IPS DF 4.7 (cell line): Measurements from ENCODE around the gene ZNF8.
A peak's percentile ranks its signal among the peaks of the same experiment; 100 is the strongest.
"Not testable (repeated sequence)": the region's sequence is repeated elsewhere in the genome, so short reads cannot be mapped to it uniquely, and the experiment has no call there.

Experiments
- DNase-seq: peaks from one replicate; pipeline ENCODE4 v3.0.0-alpha.2; 2013; ENCODE audit warnings: low spot score; ENCODE audit errors: extremely low read depth

Gene ZNF8

DNA sequence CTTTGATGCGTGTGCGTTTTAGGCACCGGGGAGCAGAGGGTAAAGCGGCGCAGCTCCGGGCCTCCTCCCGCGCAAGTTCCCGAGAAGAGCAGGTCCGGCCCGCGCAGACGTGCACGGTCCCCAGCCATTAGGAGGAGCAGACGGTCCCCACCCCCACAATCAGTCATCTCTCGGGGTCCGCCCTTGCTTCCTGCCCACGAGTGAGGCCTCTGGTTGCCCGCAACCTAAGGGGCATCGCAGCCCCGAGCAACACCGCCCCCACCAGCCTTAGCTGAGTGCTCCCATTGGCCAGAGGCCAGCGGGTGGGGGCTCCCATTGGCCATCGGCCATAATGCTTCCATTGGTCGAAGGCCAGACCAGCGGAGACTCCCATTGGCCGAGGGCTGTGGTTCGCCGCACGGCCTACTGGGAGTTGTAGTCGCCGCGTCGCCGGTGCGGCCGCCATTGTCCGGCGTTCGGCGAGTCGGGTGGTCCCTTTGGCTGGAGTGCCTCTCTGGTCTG, at the start of gene ZNF8:
Gene ZNF8, plus strand, starts transcription at position 415 of the 501 bp plus-strand sequence. CDS start 127 bp downstream, outside the sequence.
- peak; percentile 95 for DNase-seq

DNA sequence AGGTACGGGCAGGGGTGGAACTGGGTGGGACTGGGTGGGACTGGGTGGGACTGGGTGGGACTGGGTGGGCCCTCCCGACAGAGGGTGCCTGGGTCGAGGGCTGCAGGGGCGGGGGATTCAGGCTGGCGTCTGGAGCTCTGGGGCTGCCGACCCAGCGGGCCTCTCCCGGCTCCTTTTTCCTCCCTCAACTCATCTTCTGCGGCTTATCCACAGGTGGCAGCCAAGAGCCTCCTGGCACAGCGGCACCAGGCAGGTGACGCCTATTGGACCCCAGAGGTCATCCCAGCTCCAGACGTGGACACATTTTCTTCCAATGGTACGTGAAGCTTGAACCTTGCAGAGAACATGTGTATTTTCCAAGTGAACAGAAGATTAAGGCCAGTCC, 49.5 kb upstream of the ZNF8 start:
- no peak for DNase-seq

DNA sequence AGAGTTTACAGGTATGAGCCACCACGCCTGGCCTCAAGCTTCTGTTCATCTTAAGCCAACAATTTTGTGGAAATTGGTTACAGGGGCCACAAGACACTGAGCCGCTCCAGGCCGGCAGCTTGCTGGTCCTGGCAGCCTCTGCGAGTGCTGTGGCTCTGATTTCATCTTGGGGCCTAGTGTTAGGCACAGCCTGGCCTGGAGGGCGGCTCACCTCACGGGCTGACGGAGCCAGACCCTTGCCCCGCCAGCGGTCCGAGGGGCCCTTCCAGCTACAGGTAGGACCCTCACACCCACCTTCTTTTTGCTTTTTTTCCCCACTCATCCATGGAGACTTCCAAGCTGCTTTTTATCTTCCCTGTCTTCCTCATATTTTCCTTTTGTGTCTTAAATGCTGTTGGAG, 41.4 kb upstream of the ZNF8 start:
- no peak for DNase-seq

DNA sequence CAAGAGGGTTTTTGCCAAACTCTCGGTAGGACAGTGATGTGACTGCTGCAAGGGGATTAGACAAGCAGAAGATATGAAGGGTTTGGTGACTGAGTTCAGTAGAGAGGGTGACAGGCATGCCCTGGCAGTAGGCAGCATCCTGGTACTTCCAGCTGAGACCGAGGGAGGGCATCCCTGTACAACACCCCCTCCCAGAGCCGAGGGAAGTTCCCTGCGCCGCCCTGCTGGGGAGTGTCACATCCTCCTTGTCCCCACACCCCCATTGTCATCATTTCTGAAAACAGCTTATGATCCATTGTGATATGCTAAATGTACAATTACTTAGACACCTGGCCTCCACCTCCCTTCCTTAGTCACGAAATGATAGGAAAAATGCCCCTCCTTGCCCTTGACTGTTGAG, 35.4 kb upstream of the ZNF8 start:
- DNase-seq = no peak

DNA sequence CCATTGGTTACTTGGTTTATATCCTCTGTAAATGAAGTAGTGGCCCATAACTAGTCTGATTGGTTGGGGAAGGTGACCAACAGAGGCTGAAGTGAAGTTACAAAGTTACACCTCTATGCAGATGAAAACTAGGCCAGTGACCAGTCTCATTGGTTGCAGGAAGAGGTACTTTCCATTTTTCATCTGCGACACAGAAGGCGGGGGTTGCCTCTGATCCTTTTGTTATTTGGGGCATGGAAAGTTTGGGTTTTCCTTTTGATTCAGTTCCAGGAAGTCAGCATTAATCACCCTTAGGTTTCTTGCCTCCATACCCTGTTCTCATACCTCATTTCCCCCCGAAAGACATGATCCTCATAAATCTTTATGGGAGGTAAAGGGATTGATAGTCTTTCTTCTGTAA, 29.9 kb upstream of the ZNF8 start:
- no peak for DNase-seq

DNA sequence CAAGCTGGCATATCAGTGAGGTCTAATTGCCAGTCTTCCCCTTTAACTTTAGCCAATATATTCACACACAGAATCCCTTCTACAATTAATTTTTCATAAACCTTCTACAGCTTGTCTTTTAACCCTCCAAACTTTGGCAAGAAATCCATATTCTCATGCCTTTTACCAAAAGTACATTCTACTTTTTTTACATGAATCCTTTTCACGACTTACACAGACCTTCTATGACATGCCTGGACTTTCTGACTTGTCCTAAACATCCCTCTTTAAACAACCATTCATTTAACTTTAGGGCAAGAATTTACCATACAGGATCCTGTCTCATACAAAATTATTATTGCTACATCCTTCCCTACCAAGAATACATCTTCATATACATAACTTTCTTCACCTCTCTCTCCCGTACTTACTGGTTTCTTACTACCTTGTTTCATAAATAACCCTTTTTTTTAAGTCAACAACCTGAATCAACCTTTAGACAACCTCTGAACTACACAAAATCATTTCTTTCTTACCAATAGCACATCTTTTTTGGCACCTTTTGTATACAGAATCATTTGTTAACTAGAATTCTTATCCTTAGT, 26.6 kb upstream of the ZNF8 start:
- no peak for DNase-seq

DNA sequence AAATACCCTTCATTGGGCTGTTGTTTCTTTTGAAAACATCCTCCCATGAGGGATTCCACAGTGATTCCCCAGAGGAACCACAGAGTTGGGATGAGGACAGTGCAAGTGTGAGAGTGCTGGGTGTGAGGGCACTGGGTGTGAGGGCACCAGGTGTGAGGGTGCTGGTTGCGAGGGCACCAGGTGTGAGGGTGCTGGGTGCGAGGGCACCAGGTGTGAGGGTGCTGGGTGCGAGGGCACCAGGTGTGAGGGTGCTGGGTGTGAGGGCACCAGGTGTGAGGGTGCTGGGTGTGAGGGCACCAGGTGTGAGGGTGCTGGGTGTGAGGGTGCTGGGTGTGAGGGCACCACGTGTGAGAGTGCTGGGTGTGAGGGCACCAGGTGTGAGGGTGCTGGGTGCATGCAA, 20.5 kb upstream of the ZNF8 start:
- not testable (repeated sequence) for DNase-seq

DNA sequence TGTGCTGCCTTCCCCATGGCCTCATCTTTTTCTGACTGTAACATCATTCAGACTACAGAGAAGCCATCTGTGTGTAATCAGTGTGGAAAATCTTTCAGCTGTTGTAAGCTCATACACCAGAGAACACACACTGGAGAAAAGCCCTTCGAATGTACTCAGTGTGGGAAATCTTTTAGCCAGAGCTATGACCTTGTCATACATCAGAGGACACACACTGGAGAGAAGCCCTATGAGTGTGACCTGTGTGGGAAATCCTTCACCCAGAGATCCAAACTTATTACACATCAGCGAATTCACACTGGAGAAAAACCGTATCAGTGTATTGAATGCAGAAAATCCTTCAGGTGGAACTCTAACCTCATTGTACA, 17.2 kb upstream of the ZNF8 start:
- DNase-seq = no peak

DNA sequence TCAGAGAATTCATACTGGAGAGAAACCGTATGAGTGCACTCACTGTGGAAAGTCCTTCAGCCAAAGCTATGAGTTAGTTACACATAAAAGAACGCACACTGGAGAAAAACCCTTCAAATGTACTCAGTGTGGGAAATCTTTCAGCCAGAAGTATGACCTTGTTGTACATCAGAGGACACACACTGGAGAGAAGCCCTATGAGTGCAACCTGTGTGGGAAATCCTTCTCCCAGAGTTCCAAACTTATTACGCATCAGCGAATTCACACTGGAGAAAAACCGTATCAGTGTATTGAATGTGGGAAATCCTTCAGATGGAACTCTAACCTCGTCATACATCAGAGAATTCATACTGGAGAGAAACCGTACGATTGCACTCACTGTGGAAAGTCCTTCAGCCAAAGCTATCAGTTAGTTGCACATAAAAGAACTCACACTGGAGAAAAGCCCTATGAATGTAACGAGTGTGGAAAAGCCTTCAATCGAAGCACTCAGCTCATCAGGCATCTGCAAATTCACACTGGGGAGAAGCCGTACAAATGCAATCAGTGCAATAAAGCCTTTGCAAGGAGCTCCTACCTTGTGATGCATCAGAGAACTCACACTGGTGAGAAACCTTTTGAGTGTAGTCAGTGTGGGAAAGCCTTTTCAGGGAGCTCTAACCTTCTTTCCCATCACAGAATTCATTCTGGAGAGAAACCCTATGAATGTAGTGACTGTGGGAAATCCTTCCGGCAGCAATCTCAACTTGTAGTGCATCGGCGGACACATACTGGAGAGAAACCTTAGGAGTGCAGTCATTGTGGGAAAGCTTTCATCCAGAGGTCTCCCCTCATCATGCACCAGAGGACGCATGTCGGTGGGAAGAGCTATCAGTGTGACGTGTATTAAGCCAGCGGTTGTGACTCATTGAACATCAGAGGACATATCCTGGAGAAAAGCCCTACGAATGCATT, 16.5 kb upstream of the ZNF8 start:
- no peak for DNase-seq

DNA sequence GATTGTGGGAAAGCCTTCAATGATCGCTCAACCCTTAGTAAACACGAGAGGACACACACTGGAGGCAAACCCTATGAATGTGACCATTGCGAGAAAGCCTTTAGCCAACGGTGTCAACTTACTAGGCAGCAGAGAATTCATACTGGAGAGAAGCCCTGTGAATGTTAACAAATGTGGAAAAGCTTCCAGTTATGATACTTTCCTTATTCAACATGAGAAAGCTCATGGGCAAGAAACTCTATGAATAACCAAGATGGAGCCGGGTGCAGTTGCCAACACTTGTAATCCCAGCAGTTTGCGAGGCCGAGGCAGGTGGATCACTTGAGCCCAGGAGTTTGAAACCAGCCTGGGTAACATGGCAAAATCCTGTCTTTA, 15.8 kb upstream of the ZNF8 start:
- DNase-seq = no peak

DNA sequence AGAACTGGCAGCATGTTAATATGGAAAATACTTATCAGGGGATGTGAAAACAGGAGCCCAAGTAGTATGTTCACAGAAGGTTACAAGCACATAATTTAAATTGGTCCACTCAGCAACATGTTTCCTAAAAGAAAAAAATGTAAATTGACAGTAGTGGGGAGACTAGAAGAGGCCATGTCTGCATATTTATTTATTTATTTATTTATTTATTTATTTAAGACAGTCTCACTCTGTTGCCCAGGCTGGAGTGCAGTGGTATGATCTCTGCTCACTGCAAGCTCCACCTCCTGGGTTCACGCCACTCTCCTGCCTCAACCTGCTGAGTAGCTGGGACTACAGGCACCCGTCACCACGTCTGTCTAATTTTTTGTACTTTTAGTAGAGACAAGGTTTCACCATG, 13.7 kb upstream of the ZNF8 start:
- DNase-seq = no peak

DNA sequence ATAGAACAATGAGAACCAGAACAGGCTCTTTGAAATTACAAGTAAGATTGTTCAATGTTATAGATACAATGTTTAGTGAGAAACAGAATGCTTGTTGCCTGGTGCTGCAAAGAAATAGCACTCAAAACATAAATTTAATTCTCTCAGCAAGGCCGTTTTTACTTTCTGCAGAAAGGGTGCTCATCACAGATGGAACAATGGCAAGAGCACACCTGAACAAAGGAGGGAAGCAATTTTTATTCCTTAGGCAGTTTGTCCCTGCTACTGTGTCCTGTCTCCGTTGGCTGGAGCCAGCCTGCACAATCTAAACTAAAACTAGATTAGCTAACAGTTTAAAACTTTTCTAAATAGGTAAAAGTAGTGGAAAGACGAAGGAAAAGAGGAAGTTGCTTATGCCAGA, 10.4 kb upstream of the ZNF8 start:
- DNase-seq = no peak

DNA sequence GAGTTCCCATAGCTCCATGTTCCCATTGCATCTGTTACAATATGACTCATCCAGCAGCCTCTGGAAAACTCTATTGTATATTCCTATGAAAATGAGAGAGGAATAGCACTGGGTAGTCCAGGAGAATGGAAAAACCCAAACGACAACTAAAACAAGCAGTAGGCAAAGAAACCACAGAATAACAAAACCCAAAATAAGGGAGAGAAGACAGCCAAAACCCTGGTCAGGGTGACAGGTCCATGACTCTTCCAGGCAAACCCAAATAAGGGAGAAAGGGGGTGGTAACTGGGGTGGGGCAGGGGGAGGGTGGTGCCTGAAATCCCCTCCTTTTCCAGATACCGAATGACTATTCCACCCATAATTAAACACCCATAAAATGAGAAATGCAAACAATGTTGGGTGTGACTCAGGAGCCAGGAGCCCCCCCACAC, 4.0 kb upstream of the ZNF8 start:
- DNase-seq = no peak

DNA sequence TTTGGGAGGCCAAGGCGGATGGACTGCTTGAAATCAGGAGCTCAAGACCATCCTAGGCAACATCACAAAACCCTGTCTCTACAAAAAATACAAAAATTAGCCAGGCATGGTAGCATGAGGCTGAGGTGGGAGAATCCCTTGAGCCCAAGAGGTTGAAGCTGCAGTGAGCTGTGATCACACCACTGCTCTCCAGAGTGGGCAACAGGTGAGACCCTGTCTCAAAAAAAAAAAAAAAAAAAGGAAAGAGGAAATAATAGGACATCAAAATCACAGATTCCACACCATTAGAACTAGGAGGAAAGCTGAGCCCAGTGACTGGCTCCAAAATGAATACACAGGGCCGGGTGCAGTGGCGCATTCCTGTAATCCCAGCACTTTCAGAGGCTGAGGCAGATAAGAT, 3.2 kb upstream of the ZNF8 start:
- no peak for DNase-seq

DNA sequence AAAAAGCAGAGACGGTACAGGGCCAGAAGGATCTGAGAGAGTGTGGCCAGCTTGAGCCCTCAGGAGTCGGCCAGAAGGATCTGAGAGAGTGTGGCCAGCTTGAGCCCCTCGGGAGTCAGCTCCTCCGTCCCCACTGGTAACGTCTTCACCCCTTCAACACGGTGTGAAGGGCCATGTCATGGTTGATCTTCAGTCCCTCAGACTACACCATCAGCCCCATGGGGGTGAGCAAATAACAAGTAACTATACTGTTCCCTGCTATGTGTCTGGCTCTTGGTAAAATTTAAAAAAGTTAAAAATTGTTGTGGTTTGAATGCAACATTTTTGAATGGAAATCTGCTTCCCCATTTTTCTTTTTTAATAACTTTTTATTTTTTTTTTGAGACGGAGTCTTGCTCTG, 1.6 kb upstream of the ZNF8 start:
- no peak for DNase-seq

DNA sequence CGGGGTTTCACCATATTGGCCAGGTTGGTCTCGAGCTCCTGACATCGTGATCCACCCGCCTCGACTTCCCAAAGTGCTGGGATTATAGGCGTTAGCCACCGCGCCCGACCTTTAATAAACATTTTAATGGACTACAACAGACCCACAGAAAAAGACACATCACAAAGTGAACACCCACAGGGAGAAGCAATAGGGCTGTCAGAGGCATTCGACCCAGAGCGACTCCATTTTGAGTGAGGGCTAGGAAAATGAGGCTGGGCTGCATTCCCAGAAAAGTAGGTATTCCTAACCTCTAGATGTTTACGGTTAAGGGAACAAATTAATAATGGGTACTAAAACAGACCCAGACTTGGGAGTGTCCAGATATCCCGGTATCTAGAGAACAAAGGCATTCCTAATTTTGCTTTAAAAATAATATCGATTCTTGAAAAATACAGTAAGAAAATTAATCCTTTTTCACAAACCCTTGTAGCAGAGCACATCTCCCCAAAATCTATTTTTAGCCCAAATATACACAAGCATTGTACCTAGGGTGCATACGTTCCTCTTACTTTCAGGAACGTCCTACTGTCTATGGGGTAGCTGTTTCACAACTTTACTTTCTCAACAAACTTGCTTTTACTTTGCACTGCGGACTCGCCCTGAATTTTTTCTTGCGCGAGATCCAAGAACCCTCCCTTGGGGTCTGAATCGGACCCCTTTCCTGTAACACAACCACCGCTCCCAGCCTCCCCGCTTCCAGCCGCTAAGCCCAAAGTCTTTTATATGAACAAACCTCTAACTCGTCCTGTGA, 811 bp upstream of the ZNF8 start:
- no peak for DNase-seq

DNA sequence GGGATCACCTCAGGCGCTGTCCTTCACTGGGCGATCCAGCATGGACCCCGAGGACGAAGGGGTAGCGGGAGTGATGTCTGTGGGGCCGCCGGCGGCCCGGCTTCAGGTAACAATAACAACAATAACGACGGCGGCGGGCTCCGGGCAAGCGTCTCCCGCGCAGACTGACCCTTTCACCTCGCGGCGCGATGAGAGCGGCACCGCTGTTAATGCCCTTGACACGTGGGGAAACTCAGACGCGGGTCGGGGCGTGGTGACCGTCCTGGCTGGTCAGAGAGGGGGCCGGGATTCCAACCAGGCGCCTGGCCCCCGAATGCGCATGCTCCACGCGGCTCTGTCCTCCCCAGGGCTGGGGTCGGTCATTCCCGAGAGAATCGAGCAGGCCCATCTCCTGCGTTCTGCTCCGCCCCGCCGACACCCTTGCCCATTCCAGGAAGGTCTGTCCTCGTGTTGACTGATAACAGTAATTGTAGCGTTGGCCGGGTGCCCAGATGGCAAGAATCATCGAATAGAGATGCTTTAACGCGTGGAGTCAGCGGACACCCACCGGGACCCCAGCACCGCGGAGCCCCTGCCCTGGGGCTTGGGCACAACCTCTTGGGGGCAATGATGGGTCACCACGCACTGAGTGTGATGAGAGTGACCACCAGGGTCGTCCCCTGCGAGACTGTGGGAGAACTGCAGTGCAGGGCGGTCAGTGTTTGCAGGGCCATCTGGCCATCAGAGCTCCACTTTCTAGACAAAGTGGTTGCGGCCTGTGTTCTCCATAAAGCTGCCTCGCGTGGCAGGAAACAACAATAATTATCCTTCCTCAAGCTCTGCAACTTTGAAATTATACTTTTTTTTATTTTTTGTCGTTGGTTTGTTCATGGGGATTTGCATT, 528 bp downstream of the ZNF8 start:
- no peak for DNase-seq

DNA sequence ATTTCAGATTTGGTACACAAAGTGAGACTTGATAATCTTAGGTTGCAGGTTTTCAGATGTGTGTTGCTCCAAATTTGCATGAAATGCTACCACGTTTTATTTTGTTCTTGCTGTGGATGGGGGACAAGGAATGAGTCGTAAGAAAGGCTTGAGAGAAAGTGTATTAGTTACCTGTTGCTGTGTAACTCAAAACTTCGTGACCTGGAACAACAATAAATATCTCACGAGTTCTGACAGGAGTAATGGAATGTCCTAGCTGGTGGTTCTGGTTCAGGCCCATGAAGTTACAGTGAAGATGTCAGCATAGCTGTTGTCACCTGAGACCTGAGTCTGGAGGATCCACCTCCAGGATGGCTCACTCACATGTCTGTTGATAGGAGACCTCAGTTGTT, 1.2 kb downstream of the ZNF8 start:
- no peak for DNase-seq

DNA sequence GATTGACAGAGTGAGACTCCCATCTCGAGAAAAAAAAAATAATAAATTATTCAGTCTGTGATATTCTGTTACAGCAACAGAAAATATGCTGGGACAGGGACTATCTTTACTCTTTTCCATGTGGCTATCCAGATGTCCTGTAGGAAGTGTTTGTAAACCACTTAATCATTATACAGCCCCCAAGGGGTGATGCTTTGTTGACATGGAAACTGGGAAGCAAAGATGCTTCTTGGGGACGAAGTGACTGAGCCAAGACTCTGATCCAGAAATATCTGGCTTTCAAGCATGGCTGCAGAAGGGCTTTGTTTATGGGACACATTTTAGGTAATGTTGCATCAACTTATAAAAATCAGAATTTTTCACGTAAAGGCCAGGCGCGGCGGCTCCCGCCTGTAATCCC, 5.4 kb downstream of the ZNF8 start:
- no peak for DNase-seq

DNA sequence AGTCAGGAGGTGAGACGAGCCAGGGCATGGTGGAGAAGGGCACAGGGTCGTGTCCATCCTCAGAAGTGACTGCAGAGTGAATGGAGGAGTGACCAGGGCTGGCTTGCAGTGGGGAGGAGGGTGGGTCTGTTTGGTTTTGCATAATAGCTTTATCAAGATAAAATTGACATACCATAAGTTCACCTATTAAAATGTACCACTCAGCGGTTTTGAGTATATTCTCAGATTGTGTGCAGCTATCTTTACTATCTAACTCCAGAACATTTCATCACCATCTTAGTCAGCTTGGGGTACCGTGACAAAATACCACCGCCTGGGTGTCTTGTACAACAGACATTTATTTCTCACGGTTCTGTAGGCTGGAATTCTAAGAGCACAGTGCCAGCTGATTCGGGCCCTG, 13.2 kb downstream of the ZNF8 start:
- no peak for DNase-seq

DNA sequence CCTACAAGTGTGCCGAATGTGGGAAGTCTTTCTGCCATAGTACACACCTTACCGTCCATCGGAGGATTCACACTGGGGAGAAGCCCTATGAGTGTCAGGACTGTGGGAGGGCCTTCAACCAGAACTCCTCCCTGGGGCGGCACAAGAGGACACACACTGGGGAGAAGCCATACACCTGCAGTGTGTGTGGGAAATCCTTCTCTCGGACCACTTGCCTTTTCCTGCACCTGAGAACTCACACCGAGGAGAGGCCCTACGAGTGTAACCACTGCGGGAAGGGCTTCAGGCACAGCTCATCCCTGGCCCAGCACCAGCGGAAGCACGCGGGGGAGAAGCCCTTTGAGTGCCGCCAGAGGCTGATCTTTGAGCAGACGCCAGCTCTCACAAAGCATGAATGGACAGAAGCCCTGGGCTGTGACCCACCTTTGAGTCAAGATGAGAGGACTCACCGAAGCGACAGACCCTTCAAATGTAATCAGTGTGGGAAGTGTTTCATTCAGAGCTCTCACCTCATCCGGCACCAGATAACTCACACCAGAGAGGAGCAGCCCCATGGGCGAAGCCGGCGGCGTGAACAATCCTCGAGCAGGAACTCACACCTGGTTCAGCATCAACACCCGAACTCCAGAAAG, 16.1 kb downstream of the ZNF8 start:
- DNase-seq = no peak
